ENCODE data around the gene TJP1. TPM values are rescaled to one million over a fixed set of nuclear protein-coding genes. Genes with fewer than 3 reads are reported as not detected.
A peak's percentile ranks its signal among the peaks of the same experiment; 100 is the strongest.
"Not testable (repeated sequence)": the region's sequence is repeated elsewhere in the genome, so short reads cannot be mapped to it uniquely, and the experiment has no call there.

The TJP1 gene
- total RNA-seq, 2 donors from 2014 or later = 91.3 to 101 TPM

DNA sequence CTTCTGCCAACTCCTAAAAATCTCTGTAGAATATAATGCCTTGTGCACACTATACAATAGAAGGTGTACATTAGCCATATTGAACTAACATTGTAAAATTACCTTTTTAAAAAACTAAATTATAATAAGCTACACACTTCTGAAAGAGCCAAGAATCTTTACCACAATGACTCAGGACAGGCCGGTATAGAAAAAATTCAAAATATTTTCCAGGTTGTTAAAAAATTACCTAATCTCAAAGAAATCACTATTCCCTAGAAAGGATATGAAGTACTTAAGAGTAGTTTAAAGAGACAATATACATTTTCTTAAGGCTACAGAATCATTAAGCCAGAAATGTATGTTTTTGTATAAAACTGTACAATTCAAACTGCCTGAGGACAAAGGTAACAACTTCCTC lies 48.5 kb downstream of the TJP1 start:
- intact Hi-C loops (cut with DNase I) = no loop called here
- DNase-seq (ENCODE audit: low spot score) = no peak

DNA sequence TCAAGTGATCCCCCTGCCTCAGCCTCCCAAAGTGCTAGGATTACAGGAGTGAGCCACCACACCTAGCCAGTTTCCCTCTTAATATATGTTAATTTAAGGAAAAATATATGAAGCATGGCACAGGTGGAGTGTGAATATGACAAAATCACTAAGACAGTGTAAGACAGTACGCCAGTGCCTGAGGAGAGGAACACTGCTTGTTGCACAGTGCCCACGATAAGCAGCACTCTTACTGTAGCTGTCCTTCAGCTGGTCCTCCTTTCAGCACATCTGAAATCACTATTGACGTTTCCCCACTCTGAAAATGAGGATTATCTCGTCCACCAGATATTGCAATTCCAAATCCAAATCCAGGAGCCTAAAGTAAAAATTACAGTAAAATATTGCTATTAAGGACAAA lies 49.3 kb downstream of the TJP1 start:
- intact Hi-C loops (cut with DNase I) = no loop called here
- DNase-seq (ENCODE audit: low spot score) = no peak

DNA sequence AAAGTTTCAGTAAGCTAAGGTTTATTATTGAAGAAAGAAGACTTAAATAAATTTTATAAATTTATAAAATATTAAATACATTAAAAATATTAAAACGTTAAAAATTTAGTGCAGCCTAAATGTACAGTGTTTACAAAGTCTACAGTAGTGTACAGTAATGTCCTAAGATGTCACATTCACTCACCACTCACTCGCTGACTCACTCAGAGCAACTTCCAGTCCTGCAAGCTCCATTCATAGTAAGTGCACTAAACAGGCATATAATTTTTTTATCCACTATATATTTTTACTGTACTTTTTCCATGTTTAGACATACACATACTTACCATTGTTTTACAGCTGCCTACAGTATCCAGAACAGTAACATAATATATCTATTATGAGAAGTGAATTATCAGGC lies 51.5 kb downstream of the TJP1 start:
- intact Hi-C loops (cut with DNase I) = no loop called here
- DNase-seq (ENCODE audit: low spot score) = no peak

DNA sequence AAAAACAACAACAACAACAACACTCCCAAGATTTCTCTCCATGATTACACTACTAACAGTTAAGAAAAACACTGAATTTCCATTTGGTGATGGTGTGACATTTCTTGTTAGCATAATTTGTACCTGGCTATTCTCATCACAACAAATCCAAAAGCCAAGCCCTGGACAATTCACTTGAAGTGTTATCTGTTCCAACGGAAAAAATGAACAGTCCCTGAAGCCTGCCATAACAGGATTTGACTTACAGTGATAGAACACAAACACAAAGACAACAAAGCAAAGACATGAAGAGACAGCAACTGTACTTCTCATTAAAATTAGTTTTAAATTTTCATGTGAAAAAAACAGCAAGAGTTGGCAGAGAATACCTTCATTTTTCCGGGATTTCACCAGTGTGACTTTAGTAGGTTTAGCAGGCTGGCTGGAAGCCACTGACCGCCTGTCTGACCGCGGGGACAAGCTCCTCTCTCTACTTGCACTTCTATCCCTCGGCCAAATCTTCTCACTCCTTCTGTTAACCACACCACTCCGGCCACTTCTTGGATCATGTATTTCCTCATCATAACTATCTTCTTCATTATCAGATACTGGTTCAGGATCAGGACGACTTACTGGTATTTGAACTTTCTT lies 56.3 kb downstream of the TJP1 start:
- intact Hi-C loops (cut with DNase I) = loop anchor here in 1 of 2 donors (10.0 kb wide), 2 partner anchors 49 to 149 kb away; no protein-coding TSS in a partner anchor
- DNase-seq (ENCODE audit: low spot score) = peak; percentile 82

DNA sequence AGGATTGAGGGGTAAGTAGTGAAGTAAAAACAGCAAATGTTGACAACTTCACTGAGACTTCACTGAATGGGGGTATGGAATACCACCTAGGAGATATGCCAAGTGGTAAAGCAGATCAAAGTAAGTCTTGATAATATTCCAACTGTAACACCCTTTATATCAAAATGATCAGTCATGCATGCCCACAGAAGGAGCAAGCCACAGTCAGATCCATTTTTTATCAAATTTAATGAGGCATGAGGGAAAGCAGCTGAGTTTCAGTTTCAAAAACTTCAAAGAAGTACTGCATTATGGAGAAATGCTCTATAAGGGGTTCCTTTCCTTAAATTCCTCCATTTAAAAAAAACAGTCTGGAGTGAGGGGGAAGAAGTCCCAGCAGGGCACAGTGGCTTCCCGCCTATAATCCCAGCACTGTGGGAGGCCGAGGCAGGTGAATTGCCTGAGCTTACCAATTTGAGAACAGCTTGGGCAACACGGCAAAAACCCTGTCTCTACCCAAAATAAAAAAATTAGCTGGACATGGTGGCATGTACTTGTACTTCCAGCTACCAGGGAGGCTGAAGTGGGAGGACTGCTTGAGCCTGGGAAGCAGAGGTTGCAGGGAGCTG lies 56.9 kb downstream of the TJP1 start:
- intact Hi-C loops (cut with DNase I) = loop anchor here in 1 of 2 donors (10.0 kb wide), 2 partner anchors 49 to 149 kb away; no protein-coding TSS in a partner anchor
- no peak for DNase-seq (ENCODE audit: low spot score)

DNA sequence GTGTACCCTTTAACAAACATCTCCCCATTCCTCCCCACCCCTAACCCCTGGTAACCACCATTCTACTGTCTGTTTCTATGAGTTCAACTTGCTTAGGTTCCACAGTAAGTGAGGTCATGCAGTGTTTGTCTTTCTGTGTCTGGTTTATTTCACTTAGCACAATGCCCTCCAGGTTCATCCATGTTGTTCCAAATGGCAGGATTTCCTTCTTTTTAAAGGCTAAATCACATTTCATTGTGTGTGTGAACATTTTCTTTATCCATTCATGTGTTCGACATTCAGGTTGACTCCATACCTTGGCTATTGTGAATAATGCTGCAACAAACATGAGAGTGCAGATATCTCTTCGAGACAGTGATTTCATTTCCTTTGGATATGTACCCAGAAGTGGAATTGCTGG lies 62.7 kb downstream of the TJP1 start:
- intact Hi-C loops (cut with DNase I) = no loop called here
- no peak for DNase-seq (ENCODE audit: low spot score)

DNA sequence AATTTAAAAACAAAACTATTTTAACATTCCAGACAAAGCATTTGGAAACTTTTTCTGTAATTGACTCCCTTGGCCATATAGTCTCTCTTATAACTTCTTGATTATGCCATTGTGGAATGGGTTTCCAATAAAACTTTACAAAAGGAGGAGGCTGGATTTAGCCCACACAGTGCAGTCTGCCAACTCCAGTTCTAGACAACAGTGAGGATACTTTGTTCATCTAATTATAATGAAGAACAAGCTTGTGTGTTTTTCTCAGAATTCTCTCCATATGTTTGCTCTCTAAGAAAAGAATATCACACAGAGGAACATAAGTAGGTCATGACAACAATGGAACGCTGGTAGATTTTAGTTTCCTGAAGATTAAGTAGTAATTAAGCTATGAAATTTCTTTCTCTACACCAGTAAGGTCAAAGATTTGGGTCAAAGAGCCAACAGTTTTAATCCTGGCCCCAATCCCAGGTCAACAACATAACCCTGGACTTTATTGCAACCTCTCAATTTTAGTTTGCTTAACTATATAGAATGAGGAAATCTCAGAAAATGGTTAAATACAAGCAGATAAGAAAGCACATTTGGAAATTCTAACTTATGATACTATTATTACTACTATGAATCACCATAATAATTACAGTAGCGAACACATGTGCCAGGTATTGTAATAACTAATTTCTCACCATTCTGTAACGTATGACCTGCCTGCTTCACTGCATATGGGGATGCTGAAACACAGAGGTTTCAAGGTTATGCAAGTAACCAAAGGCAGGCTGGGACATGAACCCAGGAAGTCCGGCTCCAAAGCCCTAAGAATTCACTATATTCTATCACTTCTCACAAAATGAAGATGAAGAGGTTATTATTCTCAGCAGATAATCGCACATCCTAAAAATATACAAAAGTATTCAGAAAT lies 65.7 kb downstream of the TJP1 start:
- no peak for DNase-seq (ENCODE audit: low spot score)
- intact Hi-C loops (cut with DNase I) = no loop called here

DNA sequence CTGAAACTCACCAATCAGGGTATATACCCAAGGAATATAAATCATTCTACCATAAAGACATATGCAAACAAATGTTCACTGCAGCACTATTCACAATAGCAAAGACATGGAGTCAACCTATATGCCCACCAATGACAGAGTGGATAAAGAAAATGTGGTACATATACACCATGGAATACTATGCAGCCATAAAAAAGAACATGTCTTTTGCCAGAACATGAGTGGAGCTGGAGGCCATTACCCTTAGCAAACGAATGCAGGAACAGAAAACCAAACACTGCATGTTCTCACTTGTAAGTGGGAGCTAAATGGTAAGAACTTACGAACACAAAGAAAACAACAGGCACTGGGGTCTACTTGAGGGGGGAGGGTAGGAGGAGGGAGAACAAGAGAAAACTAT lies 68.3 kb downstream of the TJP1 start:
- intact Hi-C loops (cut with DNase I) = not testable (repeated sequence)

DNA sequence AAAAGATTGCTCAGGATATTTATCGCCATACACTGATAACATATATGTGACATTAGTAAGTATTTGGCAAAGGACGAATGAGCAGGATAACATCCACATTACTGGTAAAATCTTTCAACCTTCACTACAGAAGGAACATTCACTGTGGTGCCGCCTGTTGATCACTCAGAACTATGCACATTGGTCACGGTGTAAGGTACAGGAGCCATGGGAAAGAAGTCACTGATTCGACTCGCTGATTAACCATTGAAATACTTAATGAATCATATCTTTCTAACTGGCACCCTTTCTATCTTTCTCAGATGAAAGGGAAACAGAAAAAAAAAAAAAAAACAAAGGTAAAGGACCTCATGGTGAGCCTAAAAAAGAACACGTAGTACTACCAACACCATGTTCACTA lies 68.8 kb downstream of the TJP1 start:
- no peak for DNase-seq (ENCODE audit: low spot score)
- intact Hi-C loops (cut with DNase I) = no loop called here

More for the DNA sequence above, 68.3 kb downstream of the TJP1 start:
- not testable (repeated sequence) for DNase-seq (ENCODE audit: low spot score)

DNA sequence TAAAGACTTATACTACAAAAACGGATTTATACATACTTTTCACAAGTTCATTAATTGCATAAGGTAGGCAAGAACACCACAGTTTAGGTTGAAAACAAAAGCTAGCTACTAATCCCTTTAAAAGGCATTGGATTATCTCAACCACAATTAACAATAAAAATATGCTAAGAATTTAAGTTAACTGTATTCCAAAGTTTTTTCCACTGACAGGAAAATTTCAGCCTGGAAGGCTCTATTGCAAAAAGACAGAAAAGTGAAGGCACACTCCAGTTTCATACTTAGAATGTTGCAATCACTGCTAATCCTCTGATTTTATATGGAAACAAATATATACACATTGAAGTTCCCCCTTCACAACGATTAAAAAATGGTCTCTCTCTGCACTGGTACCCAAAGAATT lies 71.5 kb downstream of the TJP1 start:
- intact Hi-C loops (cut with DNase I) = no loop called here
- no peak for DNase-seq (ENCODE audit: low spot score)

DNA sequence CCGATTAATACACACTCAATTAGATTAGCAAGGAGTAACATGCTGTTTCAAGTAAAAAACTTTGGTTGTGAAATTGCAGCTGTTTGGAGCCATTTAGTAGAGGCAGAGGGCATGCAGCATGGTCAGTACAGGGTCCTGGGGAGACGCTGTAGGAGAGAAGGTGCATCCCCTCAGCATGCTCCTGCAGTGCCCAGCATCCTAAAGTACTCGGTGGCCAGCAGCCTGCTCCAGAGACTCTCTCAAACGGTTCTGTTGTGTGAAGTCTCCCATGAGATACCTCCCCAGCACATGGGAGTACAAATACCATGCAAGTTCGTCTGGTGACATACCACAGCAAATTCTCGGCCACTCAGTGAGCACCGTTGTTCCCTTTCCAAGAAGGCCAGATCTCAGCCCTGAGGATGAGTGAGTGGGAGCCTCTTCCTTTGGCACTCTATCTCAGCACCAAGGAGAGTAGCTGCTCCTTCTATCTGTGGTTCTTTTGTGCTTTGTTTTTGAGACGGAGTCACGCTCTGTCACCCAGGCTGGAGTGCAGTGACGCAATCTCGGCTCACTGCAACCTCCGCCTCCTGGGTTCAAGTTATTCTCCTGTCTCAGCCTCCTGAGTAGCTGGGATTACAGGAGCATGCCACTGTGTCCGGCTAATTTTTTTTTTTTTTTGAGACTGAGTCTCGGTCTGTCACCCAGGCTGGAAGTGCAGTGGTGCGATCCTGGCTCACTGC lies 72.7 kb downstream of the TJP1 start:
- DNase-seq (ENCODE audit: low spot score) = no peak
- intact Hi-C loops (cut with DNase I) = loop anchor here in 1 of 2 donors (10.0 kb wide), 1 partner anchor 175 kb away; no protein-coding TSS in a partner anchor

DNA sequence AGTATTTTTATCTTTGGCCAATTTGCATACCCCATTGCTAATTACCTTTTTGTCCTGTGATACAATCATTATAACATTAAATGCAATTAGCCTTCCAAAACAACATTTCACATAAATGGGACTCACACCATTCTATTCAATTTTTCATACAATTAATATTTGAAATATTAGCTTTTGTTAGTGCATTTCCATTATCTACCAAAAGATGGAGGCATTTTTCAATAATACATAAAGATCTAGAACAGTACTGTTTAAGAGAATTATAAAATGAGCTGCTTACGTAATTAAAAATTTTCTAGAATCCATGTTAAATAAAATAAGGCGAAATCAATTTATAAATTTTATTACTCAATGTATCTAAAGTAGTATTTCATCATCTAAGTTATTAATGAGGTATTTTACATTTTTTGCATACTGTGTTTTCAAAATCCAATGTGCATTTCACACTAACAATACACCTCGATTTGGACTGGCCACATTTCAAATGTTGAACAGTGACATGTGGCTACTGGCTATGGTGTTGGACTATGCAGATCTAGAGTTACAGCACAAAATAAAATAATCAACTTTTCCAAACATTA lies 74.3 kb downstream of the TJP1 start:
- intact Hi-C loops (cut with DNase I) = loop anchor here in 1 of 2 donors (10.0 kb wide), 1 partner anchor 177 kb away; no protein-coding TSS in a partner anchor
- DNase-seq (ENCODE audit: low spot score) = no peak

DNA sequence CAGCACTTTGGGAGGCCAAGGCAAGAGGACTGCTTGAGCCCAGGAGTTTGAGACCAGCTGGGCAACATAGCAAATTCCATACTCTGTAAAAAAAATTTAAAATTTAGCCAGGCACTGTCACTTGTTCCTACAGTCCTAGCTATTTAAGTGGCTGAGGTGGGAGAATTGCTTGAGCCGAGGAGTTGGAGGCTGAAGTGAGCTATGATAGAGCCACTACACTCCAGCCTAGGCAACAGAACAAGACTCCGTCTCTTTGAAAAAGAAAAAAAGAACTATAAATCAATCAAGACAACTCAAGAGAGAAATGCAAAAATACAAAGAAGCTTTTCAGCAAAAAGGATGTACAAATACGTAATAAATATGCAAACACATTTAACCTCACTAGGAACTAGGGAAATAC lies 78.8 kb downstream of the TJP1 start:
- intact Hi-C loops (cut with DNase I) = loop anchor here in 1 of 2 donors (10.0 kb wide), 1 partner anchor 181 kb away; no protein-coding TSS in a partner anchor
- no peak for DNase-seq (ENCODE audit: low spot score)

DNA sequence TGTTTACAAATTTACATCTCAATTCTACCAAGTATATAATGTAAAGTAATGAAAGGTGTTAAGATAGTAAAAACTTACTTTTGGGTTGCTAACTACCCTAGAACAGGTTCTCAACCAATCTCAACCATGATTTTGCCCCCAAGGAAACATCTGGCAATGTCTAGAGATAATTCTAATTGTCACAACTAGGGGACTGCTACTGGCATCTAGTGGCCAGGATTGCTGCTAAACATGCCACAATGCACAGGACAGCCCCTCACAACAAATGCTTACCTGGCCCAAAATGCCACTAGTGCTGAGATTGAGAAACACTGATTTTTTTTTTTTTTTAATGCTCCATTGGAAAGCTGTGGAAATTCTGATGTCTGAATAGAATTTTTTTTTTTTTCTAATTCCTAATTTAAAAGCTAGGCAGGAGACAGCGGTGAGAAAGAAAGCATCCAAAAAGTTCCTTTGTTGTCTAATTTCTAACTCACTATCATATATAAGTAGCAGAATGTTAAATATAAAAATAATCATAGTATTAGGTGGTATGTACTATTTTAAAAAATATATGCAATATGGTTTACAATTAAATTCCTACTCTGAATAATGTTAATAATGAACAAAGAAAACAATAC lies 81.5 kb downstream of the TJP1 start:
- intact Hi-C loops (cut with DNase I) = loop anchor here in 1 of 2 donors (10.0 kb wide), 1 partner anchor 184 kb away; no protein-coding TSS in a partner anchor
- DNase-seq (ENCODE audit: low spot score) = no peak

DNA sequence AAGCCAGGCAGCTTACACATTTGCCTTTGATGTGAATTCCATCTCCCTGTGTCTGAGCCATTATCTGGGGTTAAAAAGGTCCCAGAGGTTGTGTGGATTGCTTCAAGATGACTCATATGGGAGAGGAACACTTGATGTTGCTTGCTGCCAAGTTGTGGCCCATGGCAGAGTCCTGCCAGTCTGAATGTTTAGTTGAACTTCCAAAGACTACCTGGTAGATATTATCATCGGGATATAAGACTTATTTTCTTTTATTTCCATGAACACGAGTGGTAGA lies 85.6 kb downstream of the TJP1 start:
- intact Hi-C loops (cut with DNase I) = no loop called here

DNA sequence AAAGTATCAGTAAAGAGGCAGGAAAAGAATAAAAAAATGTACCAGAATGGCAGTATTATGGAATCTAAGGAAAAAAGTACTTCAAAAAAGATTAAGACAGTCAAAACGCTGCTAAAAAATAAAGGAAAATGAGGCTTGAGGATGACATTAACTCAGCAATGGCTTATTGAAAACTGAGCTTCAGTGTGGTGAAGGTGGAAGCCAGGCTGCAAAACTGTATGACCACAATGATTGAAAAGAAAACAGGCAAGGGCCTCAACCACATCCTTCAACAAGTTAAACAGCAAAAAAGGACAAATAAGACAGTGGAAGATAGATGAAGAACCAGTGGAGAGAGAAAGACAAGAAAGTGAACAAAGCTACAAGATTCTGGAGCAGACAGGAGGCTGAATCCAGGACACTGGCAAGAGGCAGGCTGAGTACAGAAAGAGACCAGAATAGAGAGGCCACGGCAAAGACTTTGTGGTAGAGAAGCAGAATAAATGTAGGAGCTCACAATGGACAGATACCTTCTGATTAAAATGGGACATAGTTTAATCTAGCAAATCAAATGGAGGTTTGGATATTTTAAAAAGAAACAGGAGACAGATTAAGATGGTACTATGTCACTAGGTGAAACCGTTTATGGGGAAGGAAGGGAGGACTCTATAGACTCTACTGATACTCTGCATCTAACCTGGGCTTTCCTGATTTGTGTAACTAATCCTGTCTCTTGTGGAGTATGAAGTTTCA lies 86.1 kb downstream of the TJP1 start:
- intact Hi-C loops (cut with DNase I) = no loop called here
- no peak for DNase-seq (ENCODE audit: low spot score)

More for the DNA sequence above, 85.6 kb downstream of the TJP1 start:
- DNase-seq (ENCODE audit: low spot score) = no peak

DNA sequence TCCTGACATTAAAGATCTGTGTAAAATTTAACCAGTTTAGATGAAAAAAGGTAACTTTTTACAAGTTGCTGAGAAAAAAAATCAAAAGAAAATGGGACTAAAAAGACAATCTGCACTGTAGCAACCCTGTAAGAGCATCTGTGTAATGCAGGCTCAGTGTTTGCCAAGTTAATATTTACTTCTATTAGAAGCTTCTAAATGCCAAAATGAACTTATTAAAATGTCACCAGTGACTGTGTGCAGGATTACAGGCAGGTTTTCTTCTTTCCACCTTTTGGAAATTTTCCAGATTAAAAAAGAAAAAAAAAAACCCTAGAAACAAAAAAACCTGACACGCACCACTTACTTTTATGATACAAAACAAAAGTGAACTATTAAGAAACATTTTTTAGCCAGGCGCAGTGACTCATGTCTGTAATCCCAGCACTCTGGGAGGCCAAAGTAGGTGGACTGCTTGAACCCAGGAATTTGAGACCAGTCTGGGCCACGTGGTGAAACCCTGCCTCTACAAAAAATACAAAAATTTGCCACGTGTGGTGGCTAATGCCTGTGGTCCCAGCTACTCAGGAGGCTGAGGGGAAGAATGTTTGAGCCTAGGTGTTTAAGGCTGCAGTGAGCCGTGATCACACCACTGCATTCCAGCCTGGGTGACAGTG lies 87.2 kb downstream of the TJP1 start:
- intact Hi-C loops (cut with DNase I) = no loop called here

DNA sequence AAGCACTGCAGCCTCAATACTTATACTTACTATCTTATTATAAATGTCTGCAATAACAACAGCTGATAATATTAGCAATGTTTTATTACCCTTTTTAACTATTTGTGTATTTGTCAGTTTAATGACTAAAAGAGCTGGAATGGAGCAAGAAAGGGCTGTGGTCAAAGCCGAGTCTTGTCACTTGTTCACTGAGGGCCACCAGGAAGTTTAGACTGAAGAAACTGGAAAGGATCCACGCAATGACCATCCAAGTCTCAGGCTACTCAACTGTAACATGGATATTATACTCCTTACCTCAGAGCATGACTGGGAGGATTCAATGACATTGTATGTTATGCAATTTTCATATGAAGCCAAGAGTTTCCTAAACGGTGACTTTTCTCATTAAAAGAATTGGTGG lies 90.4 kb downstream of the TJP1 start:
- no peak for DNase-seq (ENCODE audit: low spot score)
- intact Hi-C loops (cut with DNase I) = no loop called here

More for the DNA sequence above, 87.2 kb downstream of the TJP1 start:
- no peak for DNase-seq (ENCODE audit: low spot score)

Measured in posterior vena cava (tissue), 2 donors.